Frontal cortex (tissue), 4 donors: ENCODE results near the gene FBN3. TPM values are rescaled to one million over a fixed set of nuclear protein-coding genes. Genes with fewer than 3 reads are reported as not detected.

ENCODE experiments used
- DNase-seq, 2 donors: peaks; one replicate each; pipeline ENCODE4 v3.0.0; 2012; ENCODE audit warnings: low spot score in 2 of 2
- FAIRE-seq: peaks from 2 replicates; lab custom pipeline; 2012; peaks lifted over from hg19 to GRCh38; lab: Jason Lieb, UNC
- total RNA-seq: library from RNA; depleted of rRNA; stranded (reverse); fragments of >200 nt; gene quantifications from one replicate; pipeline ENCODE4 v1.2.3, GENCODE V29; 2014
- donor health status: control.
- donor health status: control.
- donor health status: control.

FBN3 gene
- total RNA-seq, 1 donor from 2014 or later, result 28.1 TPM

DNA sequence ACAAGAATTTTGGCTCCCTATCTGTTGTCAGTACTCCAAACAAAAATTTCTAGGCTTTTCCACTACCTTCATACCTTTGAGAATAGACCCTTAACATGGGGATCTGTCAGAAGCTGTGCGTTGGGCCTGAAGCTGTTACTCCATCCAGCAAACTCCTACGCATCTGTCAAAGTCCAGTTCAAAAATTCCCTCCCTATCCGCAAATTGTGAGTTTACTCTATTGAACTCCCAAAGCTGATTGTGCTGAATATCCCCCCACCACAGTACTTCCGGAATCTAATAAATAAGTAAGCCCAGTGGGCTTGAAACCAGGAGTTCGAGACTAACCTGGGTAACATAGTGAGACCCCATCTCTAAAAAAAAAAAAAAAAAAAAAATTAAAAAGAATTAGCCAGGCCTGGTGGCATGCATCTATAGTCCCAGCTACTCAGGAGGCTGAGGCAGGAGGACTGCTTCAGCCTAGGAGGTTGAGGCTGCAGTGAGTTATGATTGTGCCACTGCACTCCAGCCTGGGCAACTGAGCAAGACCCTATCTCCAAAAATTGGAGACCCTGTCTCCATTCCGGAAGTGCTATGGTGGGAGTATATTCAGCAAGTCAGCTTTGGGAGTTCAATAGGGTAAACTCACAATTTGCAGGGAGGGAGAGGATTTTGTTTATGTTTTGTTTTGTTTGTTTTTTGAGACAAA, 930 bp upstream of the FBN3 start:
- DNase-seq (peak in 1 of 2 donors; percentile 3), FAIRE-seq (no peak)

DNA sequence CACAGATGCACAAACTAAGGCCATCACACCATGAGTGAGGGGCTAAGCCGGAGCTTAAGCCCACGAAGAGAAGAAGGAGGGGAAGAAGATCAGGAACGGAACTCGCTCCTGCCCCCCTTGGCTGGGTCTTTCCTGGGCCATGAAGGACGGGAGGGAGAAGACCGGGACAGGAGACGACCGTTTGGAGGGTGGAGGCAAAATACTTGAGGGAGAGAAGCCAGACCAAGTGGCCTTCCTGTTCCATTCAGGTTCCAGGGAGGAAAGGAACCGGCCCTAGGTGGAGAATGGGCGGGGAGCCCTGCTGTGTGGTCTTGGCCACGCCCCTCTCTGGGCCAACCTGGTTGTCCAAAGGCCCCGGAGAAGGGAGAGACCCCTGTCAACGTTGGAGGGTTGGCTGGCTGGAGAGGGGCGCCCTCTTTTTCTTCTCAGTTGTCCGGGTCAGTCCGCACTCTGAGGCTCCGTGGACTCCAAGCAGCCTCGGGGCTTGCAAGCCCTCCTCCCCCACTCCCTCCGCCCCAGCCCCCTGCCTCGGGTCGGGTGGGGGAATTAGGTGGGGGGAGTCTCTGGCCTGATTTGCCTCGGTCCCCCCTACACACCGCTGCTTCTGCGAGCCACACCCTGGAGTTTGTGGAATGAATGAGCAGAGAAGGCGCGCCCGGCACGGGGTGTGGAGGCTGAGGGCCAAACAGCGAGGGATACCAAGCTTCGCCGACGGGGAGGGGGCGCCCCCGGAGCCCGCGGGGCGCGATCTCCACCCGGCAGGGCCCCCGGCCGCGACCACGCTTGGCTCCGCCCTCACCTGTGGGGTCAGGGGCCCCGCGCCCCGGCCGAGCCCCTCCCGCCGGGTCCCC, 757 bp downstream of the FBN3 start:
- FAIRE-seq (no peak), DNase-seq (peak; percentile 28 to 34)

DNA sequence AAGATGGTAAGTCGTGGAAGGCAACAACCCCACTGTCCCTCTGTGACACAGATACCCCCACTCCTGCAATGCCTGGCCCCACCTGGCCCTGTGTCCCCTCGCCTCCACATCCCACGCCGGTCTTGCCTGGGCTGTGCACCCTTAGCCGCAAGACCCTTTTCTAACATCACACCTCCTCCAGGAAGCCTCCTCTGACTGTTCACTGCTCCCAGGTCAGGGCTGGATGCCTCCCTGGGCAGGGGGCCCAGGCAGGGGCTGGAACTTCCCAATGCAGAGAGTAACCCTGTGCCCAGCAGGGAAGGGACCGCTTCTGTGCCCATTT, 1.3 kb downstream of the FBN3 start:
- DNase-seq, result peak in 1 of 2 donors; percentile 18
- no peak for FAIRE-seq

DNA sequence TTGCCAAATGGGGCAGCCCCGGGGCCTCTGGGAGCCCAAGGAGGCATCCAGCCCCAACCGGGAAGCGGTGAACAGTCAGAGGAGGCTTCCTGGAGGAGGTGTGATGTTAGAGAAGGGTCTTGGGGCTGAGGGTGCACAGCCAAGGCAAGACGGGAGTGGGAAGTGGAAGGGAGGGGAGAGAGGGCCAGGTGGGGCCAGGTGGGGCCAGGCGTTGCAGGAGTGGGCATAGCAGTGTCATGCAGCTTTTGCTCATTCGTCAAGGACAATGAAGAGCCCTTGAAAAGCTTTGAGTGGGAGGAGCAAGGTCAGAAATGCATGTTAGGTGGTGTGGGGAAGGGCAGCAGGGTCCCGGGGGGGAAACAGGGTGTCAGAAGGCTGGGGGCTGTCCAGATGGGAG, 1.8 kb downstream of the FBN3 start:
- FAIRE-seq (no peak), DNase-seq (no peak)

DNA sequence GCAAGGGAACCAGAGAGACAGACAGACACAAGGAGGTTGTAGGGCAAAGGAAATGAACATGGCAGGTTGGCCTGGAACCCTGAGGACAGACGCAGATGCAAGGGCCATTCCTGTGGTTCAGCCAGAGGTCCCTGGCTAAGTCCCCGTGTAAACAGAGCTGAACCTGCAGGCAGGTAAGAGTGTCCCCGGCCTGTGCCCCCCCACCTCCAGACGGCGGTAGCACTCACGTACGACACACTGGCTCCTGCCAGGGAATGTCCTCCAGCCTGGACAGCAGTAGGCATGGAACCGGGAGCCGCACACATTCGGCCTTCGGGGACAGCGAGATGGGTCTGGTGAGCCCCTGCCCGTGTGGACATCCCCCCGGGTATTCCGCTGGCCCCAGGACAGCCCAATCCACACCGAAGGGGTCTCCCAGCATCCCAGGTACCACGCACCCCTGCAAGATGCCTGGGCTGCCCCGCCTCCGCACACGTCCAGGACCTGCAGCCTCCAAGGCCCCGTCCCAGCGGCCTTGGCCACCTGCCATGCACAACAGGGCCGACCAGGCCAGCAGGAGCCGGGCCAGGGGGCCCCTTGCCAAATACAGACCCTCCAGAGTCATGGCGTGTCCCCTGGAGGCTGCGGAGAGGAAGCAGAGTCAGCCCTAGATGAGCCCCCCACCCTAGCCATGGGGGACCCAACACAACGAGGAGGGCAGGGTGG, 2.4 kb downstream of the FBN3 start:
- DNase-seq (peak in 1 of 2 donors; percentile 9), FAIRE-seq (no peak)

DNA sequence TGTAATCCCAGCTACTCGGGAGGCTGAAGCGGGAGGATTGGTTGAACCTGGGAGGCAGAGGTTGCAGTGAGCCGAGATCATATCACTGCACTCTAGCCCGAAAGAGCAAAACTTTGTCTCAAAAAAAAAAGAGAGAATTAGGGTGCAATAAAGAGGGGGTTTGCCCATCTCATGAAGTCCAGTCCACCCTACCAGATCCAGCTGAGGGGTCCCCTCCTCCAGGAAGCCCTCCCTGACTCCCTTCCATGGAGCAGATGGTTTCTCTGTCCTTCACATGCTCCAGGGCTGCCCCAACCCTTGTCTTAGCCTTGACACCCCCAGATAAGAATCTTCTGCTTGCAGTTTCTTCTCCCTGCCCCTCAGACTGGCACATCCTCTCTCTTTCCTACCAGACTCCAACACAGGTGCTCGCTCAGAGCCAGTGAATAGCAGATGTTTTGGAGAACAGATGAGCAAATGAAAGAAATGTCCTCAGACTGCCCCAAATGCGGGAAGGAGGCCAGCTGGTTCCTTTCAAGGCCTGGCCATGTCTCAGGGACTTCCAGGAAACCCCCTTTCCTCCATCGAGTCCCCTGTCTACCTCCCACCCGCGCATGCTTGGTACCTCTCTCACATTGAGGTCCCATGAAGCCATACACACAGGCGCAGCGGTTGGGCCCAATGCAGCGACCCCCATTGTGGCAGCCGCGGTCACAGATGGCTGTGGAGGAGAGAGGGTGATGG, 5.0 kb downstream of the FBN3 start:
- DNase-seq (peak in 1 of 2 donors; percentile 10), FAIRE-seq (no peak)

DNA sequence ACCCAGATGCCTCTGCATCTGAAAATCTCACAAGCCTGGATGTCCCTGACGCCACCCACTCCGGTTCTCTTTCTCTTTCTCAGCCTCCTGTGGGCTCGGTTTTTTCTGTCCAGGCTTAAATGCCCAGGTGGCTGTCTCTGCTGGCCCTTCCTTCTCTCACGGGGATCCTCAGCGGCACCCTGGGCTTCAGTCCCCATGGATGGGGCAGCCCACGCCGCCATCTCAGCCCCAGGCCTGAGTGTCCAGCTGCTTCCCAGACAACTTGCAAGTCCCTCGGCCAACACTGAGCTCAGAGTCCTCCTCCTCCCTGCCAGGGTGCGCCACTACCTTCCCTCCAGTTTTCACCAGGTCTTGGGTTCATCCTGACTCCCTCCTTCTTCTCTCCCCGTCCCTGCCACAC, 6.4 kb downstream of the FBN3 start:
- no peak for FAIRE-seq

DNA sequence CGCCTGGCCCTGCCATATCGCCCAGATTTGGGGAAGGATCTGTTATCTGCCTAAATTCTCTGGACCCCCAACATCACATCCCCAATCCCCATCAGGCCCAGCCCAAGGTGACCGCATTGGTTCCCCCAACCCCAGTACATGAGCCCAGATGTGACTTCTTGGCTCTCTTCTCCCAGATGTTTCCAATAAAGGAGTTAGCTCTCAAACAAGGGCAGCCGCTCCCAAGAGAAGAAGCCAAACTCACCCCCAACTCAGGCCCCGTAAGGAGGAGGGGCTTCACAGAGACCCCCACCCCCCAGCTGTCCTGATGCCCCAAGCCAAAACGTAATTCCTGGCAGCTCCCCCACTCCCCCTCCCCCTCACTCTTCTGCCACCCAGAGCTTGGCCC, 6.9 kb downstream of the FBN3 start:
- FAIRE-seq (no peak), DNase-seq (no peak)

More for the DNA sequence above, 6.4 kb downstream of the FBN3 start:
- no peak for DNase-seq

DNA sequence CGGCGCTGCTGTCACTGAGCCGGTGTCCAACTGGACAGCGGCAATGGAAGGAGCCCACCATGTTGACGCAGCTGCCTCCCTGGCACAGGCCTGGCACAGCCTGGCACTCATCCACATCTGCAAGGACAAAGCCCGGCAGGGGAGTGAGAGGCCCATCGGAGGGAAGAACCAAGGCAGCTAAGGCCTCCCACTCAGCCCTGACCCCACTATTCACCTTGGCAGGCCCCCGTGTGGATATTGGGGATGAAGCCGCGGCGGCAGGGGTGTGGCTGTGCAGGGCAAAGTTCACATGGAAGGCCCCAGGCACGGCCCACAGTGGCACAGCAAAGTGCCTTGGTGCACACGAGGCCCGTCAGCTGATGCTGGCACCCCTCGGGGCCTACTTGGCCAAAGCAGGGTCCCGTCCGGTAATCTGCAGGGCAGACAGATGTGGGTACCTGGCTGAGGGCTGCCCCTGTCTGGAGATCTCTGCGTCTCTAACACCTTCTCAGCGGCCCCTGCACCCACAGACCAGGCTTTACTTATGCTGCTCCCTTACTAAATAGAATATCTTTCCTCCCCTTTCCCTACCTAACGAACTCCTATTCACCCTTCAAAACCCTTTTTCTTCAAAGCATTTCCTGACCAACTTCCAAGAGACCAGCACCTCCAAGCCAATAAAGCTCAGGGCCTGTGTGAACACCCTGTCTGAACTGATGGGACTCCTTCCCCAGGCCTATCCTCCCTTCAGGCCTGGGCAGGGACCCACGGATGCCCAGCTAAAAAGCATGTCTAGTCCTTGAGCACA, 7.5 kb downstream of the FBN3 start:
- DNase-seq (no peak), FAIRE-seq (no peak)

DNA sequence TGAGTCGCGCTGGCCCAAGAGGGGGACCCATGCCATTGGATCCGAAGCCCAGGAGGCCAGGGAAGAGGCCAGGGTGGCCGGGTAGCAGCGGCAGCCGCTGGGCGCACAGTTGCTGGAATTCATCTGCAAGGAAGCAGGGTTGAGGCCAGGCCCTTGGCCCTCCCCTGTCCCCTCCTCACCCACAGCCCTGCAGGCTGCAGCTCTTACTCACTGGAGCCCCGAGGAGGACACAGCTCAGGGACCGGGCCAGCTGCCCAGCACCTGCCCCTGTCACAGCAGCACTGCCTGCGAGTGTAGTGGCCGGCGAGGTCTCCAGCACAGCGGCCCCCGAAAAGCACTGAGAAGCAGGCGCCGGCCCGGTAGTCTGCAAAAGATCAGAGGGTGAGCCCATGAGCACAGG, 11.2 kb downstream of the FBN3 start:
- no peak for FAIRE-seq

DNA sequence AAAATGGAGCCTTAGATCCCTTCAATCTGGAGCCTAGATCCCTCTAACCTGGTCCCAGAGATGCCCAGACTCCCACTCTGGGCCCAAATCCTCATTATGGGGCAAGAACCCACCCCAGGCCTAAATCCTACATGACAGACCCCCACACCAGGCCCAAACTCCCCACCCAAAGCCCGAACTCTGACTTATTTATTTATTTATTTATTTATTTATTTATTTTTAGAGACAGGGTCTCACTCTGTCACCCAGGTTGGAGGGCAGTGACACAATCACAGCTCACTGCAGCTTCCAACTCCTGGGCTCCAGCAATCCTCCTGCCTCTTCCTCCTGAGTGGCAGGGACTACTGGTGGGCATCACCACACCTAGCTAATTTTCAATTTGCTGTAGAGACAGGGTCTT, 12.0 kb downstream of the FBN3 start:
- FAIRE-seq (no peak), DNase-seq (no peak)

More for the DNA sequence above, 11.2 kb downstream of the FBN3 start:
- DNase-seq, result no peak

DNA sequence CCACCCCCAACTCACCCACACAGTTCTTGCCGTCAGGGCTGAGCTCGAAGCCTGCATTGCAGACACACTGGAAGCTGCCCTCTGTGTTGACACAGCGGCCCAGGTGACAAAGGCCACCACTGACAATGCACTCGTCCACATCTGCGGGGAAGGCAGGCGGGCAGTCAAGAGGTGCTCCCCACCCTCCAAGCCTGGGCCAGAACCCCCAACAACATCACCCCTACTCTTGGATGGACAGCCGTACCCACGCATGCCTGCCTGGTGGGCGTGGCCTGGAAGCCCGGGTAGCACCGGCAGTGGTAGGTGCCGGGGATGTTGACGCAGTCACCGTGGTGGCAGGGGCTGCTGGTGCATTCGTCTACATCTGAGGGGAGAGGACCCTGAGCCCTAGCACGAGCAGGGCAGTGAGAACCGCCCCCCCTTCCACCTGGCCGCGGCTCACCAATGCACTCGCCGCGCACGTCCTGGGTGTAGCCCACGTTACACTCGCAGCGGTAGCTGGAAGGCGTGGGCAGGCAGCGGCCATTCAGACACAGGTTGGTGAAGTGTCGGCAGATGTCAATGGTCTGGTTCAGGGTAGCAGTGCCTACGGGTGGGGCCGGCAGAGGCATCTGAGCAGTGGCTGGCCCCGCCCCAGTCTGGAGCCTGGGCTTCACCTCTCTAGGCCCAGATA, 13.3 kb downstream of the FBN3 start:
- DNase-seq (no peak), FAIRE-seq (no peak)

DNA sequence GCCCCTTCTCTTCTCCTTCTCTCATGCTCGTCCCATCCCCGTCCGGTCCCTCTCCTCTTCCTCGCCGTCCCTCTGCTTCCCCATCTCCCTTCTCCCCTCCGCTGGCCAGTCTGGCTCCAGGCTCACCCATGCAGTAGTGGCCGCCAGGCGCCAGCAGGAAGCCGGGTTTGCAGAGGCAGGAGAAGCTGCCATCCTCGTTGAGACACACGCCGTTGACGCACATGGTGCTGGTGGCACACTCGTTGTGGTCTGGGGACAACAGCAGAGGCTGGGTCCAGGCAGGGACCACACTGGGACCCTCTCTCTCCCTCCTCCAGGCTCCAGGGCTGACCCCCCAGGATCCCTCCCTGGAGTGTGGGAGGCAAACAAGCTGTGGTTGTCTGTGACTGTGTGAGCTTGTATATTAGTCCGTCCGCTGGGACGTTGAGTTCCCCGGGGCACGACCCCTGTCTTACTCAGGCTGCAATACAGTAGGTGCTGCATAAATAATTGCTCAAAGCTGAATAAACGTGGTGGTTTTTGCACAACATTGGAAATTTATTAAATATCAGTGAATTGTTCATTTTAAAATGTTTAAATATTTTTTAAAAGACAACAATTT, 16.4 kb downstream of the FBN3 start:
- FAIRE-seq, result no peak

DNA sequence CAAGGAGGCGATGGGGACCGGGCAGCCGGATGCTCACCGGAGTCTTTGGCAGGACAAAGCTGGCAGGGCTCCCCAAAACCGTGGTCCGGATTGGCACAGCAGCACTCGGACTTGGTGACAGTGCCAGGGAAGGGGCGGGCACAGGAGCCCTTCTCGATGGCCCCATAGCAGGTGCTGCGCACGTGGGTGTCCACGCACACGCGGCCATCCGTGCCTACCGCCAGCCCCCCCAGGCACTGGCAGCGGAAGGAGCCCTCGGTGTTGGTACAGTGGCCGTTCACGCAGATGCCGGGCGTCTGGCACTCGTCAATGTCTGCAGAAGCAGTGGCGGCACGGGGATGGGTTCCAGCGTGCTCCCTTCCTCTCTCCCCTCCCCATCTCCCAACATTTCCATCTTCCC, 17.9 kb downstream of the FBN3 start:
- FAIRE-seq, result no peak
- DNase-seq, result no peak

More for the DNA sequence above, 16.4 kb downstream of the FBN3 start:
- DNase-seq, result no peak

DNA sequence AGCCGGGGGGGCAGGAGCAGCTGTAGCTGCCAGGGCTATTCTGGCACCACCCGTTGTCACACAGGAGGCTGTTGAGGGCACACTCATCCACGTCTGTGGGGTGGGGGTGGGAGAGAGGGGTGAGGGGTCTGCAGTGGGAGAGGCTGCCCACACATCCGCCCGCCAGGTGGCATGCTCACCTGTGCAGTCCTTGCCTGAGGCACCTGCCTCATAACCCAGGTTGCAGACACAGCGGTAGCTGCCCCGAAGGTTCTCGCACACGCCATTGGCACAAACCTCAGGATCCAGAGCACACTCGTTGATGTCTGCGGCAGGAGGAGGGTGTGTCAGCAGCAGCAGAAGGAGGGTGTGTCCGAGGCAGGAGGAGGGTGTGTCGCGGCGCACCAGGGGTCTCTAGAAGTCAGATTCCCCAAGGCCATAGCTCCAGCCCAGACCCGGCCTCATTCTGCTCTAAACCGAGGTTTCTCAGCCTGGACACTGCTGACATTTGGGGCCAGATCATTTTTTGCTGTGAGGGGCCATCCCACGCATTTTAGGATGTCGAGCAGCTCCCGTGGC, 20.3 kb downstream of the FBN3 start:
- FAIRE-seq (no peak), DNase-seq (no peak)

DNA sequence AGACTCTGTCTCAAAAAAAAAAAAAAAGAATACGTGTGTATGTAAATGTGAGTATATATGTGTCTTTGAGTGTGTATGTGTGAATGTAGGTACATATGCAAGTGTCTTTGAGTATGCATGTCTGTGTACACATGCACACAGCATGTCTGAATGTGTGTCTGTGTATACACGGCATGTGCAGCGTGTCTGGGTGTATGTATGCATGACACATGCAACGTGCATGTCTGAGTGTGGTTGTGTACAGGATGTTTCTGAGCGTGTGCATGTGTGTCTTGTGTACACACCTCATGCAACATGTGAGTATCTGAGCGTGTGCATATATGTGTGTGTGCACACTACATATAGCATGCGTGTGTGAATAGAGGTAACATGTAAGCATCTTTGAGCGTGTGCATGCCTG, 20.8 kb downstream of the FBN3 start:
- no peak for DNase-seq
- no peak for FAIRE-seq

DNA sequence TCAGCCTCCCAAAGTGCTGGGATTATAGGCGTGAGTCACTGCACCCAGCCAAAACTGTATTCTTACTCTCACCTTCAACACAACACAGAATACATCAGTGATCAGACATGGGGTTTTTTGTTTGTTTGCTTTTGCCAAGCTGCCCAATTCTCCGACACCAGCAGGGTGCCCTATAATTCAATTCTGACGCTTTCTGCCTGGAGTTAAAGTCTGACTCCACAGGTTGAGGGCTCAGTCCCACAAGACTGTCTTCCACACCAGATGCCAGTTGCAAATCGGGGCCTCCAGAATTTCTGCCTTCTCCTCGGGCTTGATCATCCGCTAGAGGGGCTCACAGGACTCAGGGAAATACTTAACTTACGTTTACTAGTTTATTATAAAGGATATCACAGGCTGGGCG, 22.1 kb downstream of the FBN3 start:
- FAIRE-seq, result no peak

DNA sequence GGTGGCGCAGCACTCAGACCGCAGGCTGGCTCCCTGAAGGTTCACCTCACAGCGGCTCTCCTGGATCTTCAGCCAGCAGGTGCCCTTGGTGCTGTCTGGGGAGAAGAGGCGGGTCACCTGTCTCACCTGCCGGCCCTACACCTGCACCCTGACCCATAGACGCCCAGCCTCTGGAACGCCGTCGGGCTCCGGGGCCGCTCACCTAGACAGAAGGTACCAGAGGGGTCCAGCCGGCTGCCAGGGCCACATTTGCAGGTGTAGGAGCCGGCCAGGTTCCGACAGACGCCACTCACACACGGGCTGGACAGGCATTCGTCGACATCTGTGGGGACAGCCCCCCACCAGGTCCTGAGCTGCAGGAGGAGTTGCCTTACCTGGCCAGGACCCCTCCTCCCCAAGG, 22.9 kb downstream of the FBN3 start:
- FAIRE-seq, result no peak
- DNase-seq, result no peak

More for the DNA sequence above, 22.1 kb downstream of the FBN3 start:
- DNase-seq, result no peak
